GM12872 (cell line): ENCODE measurements around the gene IRF2.

Experiments
- TF ChIP-seq, protein P1 (sequence below): IDR thresholded peaks from 3 replicates; pipeline ENCODE4 v1.5.1; 2011; ENCODE audit warnings: low read depth, mild to moderate bottlenecking, low read length, moderate library complexity; ENCODE audit not compliant: insufficient read depth

The IRF2 gene

DNA sequence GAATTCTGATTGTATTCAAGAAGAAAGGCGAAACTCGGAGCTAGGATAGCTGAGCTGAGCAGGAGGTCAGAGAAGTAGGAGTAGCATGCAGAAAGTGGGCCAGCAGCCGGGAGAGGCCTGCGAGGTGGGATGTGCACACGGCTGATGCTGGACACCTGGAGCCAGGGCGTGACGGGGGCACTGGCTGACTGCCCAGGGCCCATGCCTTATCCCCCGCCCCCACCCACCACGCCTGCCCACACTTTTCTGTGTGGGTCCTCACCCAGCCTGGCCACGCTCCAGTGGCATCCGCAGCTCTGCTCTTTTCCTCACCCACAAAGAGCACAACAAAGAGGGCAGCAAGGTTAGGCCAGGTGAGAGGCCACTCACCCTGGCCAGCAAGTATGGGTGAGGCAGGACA is 30.0 kb upstream of the IRF2 start:
- TF ChIP-seq, protein P1, sequence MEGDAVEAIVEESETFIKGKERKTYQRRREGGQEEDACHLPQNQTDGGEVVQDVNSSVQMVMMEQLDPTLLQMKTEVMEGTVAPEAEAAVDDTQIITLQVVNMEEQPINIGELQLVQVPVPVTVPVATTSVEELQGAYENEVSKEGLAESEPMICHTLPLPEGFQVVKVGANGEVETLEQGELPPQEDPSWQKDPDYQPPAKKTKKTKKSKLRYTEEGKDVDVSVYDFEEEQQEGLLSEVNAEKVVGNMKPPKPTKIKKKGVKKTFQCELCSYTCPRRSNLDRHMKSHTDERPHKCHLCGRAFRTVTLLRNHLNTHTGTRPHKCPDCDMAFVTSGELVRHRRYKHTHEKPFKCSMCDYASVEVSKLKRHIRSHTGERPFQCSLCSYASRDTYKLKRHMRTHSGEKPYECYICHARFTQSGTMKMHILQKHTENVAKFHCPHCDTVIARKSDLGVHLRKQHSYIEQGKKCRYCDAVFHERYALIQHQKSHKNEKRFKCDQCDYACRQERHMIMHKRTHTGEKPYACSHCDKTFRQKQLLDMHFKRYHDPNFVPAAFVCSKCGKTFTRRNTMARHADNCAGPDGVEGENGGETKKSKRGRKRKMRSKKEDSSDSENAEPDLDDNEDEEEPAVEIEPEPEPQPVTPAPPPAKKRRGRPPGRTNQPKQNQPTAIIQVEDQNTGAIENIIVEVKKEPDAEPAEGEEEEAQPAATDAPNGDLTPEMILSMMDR: no peak

DNA sequence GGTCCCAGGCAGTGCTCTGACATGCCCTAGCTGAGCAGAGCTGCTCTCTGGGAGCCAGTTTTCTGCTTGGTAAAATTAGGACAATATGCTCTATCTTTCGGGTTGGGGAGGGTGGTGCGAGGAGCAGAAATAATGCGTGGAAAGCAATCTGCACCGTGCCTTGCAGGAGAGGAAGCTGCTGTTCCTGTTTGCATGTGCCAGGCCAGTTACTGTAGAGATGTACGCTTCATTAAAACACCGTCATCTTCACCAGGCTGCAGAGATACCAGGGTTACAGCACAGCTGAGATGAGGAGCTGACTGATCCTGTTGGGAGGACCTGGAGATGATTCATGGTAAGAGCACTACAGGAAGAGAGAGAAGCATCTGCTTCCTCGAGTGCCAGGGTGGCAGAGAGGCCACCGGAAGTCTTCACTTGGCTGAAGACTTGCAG is 29.5 kb upstream of the IRF2 start:
- TF ChIP-seq, protein P1: no peak

DNA sequence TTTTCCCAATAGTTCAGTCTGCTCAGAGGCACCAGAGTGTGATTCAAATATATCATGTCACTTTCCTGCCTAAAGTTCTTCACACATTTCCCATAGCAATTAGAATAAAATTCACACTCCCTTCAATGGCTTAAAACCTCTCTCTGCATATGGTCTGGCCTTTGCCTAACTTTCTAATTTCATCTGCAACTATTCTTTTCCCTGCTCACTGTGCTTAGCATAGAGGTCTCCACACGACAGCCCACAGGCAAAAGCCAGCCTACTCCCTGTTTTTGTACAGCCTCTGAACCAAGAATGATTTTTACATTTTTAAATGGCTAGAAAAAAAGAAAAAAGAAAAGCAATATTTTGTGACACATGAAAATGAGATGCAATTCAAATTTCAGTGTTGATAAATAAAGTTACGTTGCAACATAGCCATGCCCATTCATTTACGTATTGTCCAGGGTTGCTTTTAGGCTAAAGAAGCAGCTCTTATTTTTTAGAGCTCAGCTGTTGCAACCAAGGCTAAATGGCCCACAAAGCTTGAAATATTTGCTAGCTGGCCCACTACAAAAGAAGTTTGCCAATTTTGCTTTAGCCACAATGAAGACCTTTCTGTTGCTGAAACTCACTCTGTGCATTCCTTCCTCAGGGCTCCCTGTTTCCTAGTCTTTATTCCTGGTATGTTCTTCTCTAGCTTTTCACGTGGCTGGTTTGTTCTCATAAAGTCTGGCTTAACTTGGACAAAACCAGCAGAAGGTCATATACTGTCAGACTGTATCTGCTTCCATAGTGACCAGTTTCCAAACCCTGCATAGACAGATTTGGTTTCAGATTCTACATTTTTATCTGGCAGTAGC is 26.6 kb upstream of the IRF2 start:
- TF ChIP-seq, protein P1: no peak

DNA sequence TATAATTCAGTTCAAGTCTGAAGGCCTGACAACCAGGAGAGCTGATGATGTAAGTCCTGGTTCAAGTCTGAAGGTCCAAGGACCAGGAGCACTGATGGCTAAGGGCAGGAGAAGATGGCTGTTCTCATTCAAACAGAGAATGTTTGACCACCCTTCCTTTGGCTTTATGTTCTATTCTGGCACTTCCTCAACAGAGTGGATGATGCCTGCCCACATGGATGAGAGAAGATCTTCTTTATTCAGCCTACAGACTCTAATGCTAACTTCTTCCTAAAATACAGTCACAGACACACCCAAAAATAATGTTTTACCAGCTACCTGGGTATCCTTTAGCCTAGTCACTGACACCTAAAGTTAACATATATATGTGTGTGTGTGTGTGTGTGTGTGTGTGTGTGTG is 25.6 kb upstream of the IRF2 start:
- TF ChIP-seq, protein P1: no peak

DNA sequence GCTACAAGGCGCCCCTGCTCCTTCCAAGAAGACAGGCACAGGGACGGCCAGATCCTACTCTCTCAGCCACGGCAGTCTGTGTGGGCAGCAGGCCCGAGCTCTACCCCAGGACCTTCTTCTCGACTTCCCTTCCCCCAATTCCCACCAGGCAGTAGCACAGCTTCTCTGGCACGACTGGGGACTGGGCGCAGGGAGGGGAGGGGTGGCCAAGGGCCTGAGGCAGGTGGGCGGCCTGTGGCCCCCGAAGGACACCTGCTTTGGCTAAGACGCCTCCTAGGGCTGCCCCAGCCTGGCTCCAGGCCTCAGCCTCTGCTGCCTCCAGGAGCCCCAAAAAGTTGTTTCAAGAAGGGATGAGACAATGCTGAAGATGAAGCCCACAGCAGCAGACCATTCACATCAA is 24.2 kb upstream of the IRF2 start:
- TF ChIP-seq, protein P1: no peak

DNA sequence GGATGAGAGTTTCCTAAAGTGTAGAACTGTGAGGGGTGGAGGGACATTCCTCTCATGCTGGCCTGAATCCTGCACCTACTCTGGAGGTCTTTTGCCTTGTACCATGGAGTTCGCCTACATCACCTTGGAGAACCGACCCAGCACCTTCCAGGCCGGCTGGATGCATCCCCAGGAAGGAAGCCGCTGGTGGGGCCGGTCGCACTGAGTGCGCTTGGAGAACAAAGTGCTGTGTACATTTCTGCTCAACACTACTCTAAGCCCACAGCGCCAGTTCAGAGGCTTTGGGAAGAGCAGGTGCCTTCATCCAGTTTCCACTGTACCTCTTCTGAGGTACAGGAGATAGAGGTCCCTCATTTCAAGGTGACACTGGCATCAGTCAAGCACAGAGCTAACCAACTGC is 15.4 kb upstream of the IRF2 start:
- TF ChIP-seq, protein P1: no peak

DNA sequence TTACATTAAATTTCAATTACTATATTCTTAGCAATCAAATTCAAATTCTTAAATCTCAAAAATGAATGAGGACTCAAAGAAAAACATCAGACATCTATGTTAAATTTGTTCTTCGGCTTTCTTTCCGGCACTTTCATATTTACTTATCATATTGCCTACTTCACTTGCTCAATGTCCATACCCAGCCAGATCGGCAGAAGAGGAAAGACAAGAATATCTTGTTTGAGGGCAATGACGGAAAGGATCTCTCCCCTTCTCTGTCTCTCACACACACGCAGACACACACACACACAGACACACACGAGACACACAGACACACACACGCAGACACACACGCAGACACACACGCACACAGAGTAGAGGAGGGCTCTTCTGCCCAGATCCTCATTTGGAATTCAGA is 13.2 kb upstream of the IRF2 start:
- TF ChIP-seq, protein P1: no peak
